Loucy (cell line): ENCODE results near the gene LTF.

Source experiments
- H2AFZ ChIP-seq: fragments of 200-600 bp; sonication (generic); 2 replicates; pipeline ENCODE4 v1.6.0; 2016; ENCODE audit warnings: antibody characterized with exemption, mild to moderate bottlenecking, low read length, moderate library complexity
- H3F3A ChIP-seq: fragments of 200-600 bp; 2 replicates; pipeline ENCODE4 v1.6.0; 2016; ENCODE audit warnings: antibody characterized with exemption, low read depth, mild to moderate bottlenecking
- H3K27me3 ChIP-seq: fragments of 200-600 bp; sonication (generic); 2 replicates; pipeline ENCODE4 v1.6.1; 2014; ENCODE audit warnings: low read length, mild to moderate bottlenecking; ENCODE audit not compliant: insufficient read depth, poor library complexity, severe bottlenecking
- H3K36me3 ChIP-seq: fragments of 200-600 bp; sonication (generic); 2 replicates; pipeline ENCODE4 v1.6.1; 2016; ENCODE audit warnings: low read length; ENCODE audit not compliant: insufficient read depth
- H3K4me1 ChIP-seq: fragments of 200-600 bp; sonication (generic); 2 replicates; pipeline ENCODE4 v1.5.1; 2014; ENCODE audit warnings: low read length, mild to moderate bottlenecking; ENCODE audit not compliant: insufficient read depth, poor library complexity, severe bottlenecking
- H3K4me2 ChIP-seq: fragments of 200-600 bp; sonication (generic); 2 replicates; pipeline ENCODE4 v1.6.0; 2014; ENCODE audit warnings: antibody characterized with exemption, low read length, low read depth, mild to moderate bottlenecking; ENCODE audit not compliant: poor library complexity, severe bottlenecking
- H3K4me3 ChIP-seq: fragments of 200-600 bp; sonication (generic); 2 replicates; pipeline ENCODE4 v1.5.1; 2014; ENCODE audit warnings: low read length, mild to moderate bottlenecking, mixed read lengths; ENCODE audit not compliant: poor library complexity, severe bottlenecking
- H3K79me2 ChIP-seq: fragments of 200-600 bp; sonication (generic); 2 replicates; pipeline ENCODE4 v1.6.1; 2014; ENCODE audit warnings: low read length; ENCODE audit not compliant: insufficient read depth
- H3K9ac ChIP-seq: fragments of 200-600 bp; sonication (generic); 2 replicates; pipeline ENCODE4 v1.6.0; 2014; ENCODE audit warnings: mild to moderate bottlenecking, low read depth, low read length, moderate library complexity; ENCODE audit not compliant: poor library complexity, severe bottlenecking
- H3K9me2 ChIP-seq: fragments of 200-600 bp; sonication (generic); replicated peaks from 2 replicates; pipeline ENCODE4 v1.6.1; 2016; ENCODE audit warnings: low read depth, low read length, mixed read lengths
- H3K9me3 ChIP-seq: fragments of 200-600 bp; sonication (generic); 2 replicates; pipeline ENCODE4 v1.6.1; 2014; ENCODE audit warnings: mild to moderate bottlenecking, antibody characterized with exemption, low read length, low read depth; ENCODE audit not compliant: insufficient read depth
- H4K20me1 ChIP-seq: fragments of 200-600 bp; sonication (generic); 2 replicates; pipeline ENCODE4 v1.6.0; 2014; ENCODE audit warnings: antibody characterized with exemption, low read length, mild to moderate bottlenecking; ENCODE audit not compliant: insufficient read depth, poor library complexity, severe bottlenecking
- CTCF ChIP-seq: fragments of 200-600 bp; sonication (generic); conservative IDR thresholded peaks from 2 replicates; pipeline ENCODE4 v1.5.1; 2014; ENCODE audit warnings: mild to moderate bottlenecking, antibody characterized with exemption, low read length
- EZH2phosphoT487 ChIP-seq: fragments of 200-600 bp; IDR thresholded peaks from 2 replicates; pipeline ENCODE4 v1.6.1; 2018; ENCODE audit warnings: antibody characterized with exemption, mild to moderate bottlenecking, moderate library complexity, borderline replicate concordance

LTF gene

GRCh38 chr3:46504789-46505188 lies 40.1 kb upstream of the LTF start:
- no peaks in the 10 kb centered on the region for H3K79me2 ChIP-seq
- H3K9ac ChIP-seq: no peak overlapping the region
- H3K36me3 ChIP-seq: no peaks in the 10 kb centered on the region
- no peak overlapping the region for H3K4me3 ChIP-seq
- no peaks in the 10 kb centered on the region for H3K9me3 ChIP-seq
- TF ChIP-seq EZH2phosphoT487 (no peak), CTCF (no peak)
- no peaks in the 10 kb centered on the region for H3F3A ChIP-seq
- no peaks in the 10 kb centered on the region for H3K27me3 ChIP-seq
- peaks cover 41% of the 10 kb centered on the region for H3K4me1 ChIP-seq
- no peak overlapping the region for H3K4me2 ChIP-seq
- no peak overlapping the region for H2AFZ ChIP-seq
- no peaks in the 10 kb centered on the region for H4K20me1 ChIP-seq
- no peaks in the 10 kb centered on the region for H3K9me2 ChIP-seq

GRCh38 chr3:46503200-46503874 lies 38.6 kb upstream of the LTF start:
- Histone ChIP-seq H3K4me3 (no peak overlapping the region), H3K79me2 (no peaks in the 10 kb centered on the region), H3K9ac (no peak overlapping the region), H3K4me1 (peaks cover 52% of the 10 kb centered on the region), H3K9me3 (no peaks in the 10 kb centered on the region), H4K20me1 (no peaks in the 10 kb centered on the region), H3K9me2 (no peaks in the 10 kb centered on the region), H3K27me3 (no peaks in the 10 kb centered on the region), H3F3A (no peaks in the 10 kb centered on the region), H2AFZ (peak overlapping the region; percentile 9; the same call in 1 of the 2 replicates), H3K4me2 (no peak overlapping the region), H3K36me3 (no peaks in the 10 kb centered on the region)
- TF ChIP-seq EZH2phosphoT487 (no peak), CTCF (no peak)

GRCh38 chr3:46501702-46502101 lies 37.0 kb upstream of the LTF start:
- H3K27me3 ChIP-seq: no peaks in the 10 kb centered on the region
- TF ChIP-seq CTCF (no peak), EZH2phosphoT487 (no peak)
- no peaks in the 10 kb centered on the region for H3K9me3 ChIP-seq
- peak overlapping the region; percentile 13 for H3K9ac ChIP-seq
- H3K9me2 ChIP-seq: no peaks in the 10 kb centered on the region
- H4K20me1 ChIP-seq: no peaks in the 10 kb centered on the region
- H2AFZ ChIP-seq: 0 out of 2 replicates have a peak overlapping the region, but pooled peaks have one; percentile 14
- no peaks in the 10 kb centered on the region for H3K36me3 ChIP-seq
- peaks cover 65% of the 10 kb centered on the region for H3K4me1 ChIP-seq
- H3F3A ChIP-seq: no peaks in the 10 kb centered on the region
- peak overlapping the region; percentile 46 for H3K4me2 ChIP-seq
- no peaks in the 10 kb centered on the region for H3K79me2 ChIP-seq
- no peak overlapping the region for H3K4me3 ChIP-seq
